ENCODE data around the gene CDCA5. TPM values are rescaled to one million over a fixed set of nuclear protein-coding genes. Genes with fewer than 3 reads are reported as not detected.
"Not testable (repeated sequence)": the region's sequence is repeated elsewhere in the genome, so short reads cannot be mapped to it uniquely, and the experiment has no call there.

The CDCA5 gene
- polyA plus RNA-seq, 6 donors from 2014 or later = 0.11 to 1.00 (median 0.47) TPM; not detected in 1

DNA sequence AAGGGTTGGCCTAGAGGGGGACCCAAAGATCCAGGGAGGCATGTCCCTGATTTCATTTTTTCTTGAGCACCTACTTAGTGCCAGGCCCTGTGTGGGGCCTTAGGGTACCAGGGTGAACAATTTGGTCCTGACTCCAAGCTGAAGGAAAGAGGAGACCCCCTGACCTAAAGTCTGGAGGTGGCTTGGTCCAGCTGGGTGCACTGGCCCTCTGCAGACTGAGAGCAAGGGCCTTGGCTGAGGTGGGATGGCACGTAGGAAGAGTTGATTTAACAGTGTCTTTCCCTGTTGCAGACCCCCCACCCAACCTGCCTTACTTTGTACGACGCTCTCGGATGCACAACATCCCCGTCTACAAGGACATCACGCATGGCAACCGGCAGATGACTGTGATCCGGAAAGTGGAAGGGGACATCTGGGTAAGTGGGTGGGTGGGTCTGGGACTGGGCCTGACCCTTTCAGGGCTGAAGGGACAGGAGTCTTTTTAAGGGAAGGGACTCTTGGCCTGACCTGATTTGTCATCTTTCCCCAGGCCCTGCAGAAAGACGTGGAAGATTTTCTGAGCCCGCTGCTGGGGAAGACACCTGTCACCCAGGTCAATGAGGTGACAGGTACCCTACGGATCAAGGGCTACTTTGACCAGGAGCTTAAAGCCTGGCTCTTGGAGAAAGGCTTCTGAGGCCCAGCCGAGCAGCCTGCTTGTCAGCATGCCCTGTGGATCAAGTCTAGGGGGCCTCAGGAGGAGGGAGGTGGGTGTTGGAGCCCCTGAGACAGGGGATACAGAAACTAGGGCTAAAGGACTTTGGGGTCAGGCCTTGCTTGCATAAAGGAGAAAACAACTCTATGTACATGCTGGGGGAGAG is 41.6 kb upstream of the CDCA5 start:
- Mint-ChIP-seq H3K4me3 (peak overlapping the region in 2 of 8 donors; percentile 51 to 79), H3K27ac (peak overlapping the region in 3 of 6 donors; percentile 24 to 51 (median 26)), H3K9me3 (no peaks in the 10 kb centered on the region), H3K4me1 (peaks cover 29 to 59% (median 52%) of the 10 kb centered on the region in 3 donors), H3K27me3 (no peaks in the 10 kb centered on the region), H3K36me3 (peaks cover 5 to 12% of the 10 kb centered on the region in 2 donors)
- DNase-seq = no peak
- no peak for ATAC-seq (ENCODE audit: low read depth in 2 of 2)

DNA sequence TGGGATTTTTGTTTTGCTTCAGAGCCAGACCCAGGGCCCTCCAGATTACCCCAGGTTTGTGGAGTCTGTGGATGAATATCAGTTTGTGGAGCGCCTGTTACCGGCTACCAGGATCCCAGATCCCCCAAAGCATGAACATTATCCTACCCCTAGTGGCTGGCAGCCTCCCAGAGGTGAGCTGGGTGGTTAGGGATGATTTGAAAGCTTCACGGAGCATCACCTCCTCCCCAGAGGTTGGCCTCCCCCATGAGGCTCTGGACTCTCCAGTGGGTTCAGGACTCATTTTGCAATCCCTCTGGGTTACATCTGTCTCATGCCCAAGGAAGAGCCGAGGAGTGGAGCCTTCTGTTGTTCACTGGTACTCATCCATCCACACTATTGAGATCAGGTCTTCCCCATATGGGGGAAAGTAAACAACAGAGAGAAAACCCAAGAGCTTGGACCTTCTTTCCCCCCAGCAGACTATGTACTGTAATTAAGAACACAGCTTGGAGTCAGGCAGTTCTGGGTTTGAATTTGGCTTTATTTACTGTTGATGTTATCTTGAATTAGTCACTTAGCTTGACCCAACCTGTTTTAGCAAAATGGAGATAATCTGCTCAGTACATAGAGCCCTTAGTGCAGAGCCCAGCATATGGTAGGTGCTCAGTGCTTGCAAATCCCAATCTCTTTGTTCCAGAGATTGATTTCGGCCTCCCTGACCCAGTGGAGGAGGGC is 40.8 kb upstream of the CDCA5 start:
- no peak for DNase-seq
- no peak for ATAC-seq (ENCODE audit: low read depth in 2 of 2)
- Mint-ChIP-seq H3K27me3 (no peaks in the 10 kb centered on the region), H3K9me3 (no peaks in the 10 kb centered on the region), H3K4me1 (peaks cover 22 to 59% (median 52%) of the 10 kb centered on the region in 3 donors), H3K4me3 (peak overlapping the region in 5 of 8 donors; percentile 22 to 79 (median 53)), H3K27ac (peak overlapping the region in 3 of 6 donors; percentile 9 to 56 (median 50)), H3K36me3 (peaks cover 5 to 12% of the 10 kb centered on the region in 2 donors)

DNA sequence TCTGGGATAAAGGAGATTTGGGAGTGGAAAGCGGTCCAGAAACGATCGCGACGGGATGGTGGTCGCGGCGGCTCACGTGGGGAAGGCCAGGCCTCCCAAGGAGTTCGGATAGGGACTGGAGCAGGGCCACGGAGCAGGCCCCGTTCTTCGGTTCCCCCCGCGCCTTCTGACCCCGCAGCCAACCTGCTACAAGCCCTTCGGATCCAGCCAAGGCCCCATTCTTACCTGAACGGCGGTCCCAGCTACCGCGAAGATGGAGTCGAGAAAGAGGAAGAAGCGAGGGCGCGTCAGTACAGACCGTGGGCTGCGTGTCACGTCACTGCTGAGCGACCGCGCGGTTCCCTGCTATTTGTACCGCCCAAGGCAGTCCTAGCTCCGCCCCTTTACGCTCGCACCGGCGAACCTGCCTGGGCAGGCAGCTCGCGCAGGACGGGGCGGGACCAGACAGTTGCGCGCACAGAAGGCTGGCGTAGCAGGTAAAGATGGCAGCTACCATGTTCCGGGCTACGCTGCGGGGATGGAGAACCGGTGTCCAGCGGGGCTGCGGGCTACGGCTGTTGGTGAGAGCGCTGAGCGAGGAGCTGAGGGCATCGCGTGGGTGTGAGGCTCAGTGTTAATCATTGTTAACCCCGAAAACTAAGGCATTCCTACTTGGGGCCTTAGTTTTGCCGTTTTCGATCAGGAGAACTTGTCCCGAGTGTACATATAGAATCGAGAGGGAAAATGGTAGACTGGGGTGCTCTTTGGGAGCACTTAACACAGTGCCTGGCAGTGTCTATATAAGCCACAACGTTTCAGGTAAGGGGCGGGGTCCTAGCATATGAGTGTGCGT is 38.2 kb upstream of the CDCA5 start, which contains the start of the genes FAU and MRPL49:
TSS of gene FAU (minus strand) at position 270 of the 832 bp plus-strand sequence. CDS start 321 bp downstream, outside the sequence.
TSS of gene MRPL49 (plus strand) at position 457 of the 832 bp plus-strand sequence. CDS start at position 483, 26 bp downstream.
- peak within 1 kb of the TSS; percentile 98 to 100 (median 99) for H3K27ac Mint-ChIP-seq
- H3K27me3 Mint-ChIP-seq = no peaks in the 10 kb centered on the region
- DNase-seq (peak; percentile 98), ATAC-seq (ENCODE audit: low read depth in 2 of 2) (peak; percentile 79)
- peaks cover 11 to 19% of the 10 kb centered on the region in 2 donors for H3K36me3 Mint-ChIP-seq
- H3K4me1 Mint-ChIP-seq = peaks cover 32 to 72% (median 65%) of the 10 kb centered on the region in 3 donors
- no peaks in the 10 kb centered on the region for H3K9me3 Mint-ChIP-seq
- H3K4me3 Mint-ChIP-seq = peak within 1 kb of the TSS; percentile 93 to 100 (median 100)

DNA sequence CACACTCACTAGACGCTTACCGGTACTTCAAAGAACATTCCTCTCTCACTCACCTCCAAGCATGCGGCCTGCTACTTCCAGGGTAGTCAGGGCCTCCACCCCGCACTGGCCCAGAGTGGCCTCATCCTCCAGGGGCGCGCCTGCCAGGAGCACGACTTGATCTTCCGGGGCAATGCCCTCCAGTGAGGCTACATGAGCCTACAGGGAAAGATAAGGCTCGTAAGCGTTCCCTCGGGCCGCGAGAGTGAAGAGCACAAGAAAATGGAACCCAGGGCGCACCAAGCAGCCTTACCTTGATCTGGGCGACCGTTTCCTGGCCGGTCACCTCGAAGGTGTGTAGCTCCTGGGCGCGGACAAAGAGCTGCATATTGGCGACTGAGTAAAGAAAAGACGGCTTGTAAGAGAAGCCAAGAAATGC is 37.6 kb upstream of the CDCA5 start:
- Mint-ChIP-seq H3K4me1 (peaks cover 32 to 73% (median 59%) of the 10 kb centered on the region in 3 donors), H3K27ac (peak overlapping the region; percentile 98 to 100 (median 99)), H3K9me3 (no peaks in the 10 kb centered on the region), H3K36me3 (peaks cover 11 to 19% of the 10 kb centered on the region in 2 donors), H3K4me3 (peak overlapping the region; percentile 93 to 100 (median 100)), H3K27me3 (no peaks in the 10 kb centered on the region)
- ATAC-seq (ENCODE audit: low read depth in 2 of 2) (no peak), DNase-seq (no peak)

DNA sequence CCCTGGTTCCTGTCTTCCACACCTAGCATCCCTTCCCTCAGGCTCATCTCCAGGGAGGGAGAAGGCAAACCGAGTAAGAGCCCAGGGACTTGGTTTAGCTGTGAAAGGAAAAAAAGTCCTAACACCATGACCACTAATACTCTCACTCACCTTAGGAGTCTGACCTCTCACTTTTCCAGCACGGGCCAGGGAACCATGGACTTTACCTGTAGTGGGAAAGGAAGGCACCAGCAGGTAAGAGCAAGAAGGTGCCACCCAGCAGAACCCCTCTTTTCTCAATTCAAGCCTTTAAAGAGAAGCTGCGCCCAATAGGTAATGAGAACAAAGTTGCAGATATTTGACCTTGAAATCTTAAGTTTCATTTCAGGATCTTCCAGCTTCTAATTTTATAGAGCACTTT is 37.0 kb upstream of the CDCA5 start:
- Mint-ChIP-seq H3K4me1 (peaks cover 32 to 76% (median 57%) of the 10 kb centered on the region in 3 donors), H3K27ac (peak overlapping the region; percentile 98 to 100 (median 99)), H3K36me3 (peaks cover 11 to 19% of the 10 kb centered on the region in 2 donors), H3K9me3 (no peaks in the 10 kb centered on the region), H3K27me3 (no peaks in the 10 kb centered on the region), H3K4me3 (peak overlapping the region; percentile 93 to 100 (median 100))
- DNase-seq (no peak), ATAC-seq (ENCODE audit: low read depth in 2 of 2) (no peak)

DNA sequence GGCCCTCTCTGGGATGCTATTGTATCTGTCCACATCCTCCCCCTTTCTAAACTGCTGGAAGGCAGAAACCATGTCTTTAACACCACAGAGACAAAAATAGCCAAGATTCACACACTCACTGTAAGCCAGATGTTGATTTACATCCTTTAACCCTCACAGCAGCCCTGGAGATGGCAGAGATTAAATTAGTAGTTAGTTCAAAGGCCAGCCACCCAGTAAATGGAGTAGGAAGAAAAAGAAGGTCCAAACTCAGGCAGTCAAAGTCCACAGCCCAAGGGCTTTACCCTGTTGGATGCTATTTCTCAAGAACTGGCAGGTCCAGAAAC is 35.8 kb upstream of the CDCA5 start:
- Mint-ChIP-seq H3K9me3 (no peaks in the 10 kb centered on the region), H3K27me3 (no peaks in the 10 kb centered on the region), H3K36me3 (peaks cover 11 to 19% of the 10 kb centered on the region in 2 donors), H3K27ac (peak overlapping the region in 5 of 6 donors; percentile 42 to 100 (median 88)), H3K4me3 (peak overlapping the region in 4 of 8 donors; percentile 51 to 100 (median 78)), H3K4me1 (peaks cover 32 to 82% (median 57%) of the 10 kb centered on the region in 3 donors)
- DNase-seq = no peak
- no peak for ATAC-seq (ENCODE audit: low read depth in 2 of 2)

DNA sequence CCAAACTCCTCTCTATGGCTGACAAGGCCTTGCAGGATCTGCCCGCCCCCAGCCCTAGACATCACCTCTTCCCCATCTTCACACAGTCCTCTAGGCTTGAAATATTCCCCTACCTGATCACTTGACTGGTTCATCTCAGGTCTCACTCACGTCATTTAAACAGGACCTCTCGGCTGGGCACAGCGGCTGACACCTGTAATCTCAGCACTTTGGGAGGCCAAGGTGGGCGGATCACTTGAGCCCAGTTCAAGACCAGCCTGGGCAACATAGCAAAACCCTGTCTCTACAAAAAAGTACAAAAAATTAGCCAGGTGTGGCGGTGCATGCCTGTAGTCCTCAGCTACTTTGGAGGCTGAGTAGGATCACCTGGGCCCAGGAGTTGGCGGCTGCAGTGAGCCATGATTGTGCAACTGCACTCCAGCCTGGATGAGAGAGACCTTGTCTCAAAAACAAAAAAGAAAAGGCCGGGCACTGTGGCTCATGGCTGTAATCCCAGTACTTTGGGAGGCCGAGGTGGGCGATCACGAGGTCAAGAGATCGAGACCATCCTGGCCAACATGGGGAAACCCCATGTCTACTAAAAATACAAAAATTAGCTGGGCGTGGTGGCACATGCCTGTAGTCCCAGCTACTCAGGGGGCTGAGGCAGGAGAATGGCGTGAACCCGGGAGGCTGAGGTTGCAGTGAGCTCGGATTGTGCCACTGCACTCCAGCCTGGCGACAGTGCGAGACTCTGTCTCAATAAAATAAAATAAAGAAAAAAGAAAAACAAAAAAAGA is 35.2 kb upstream of the CDCA5 start:
- Mint-ChIP-seq H3K4me1 (peaks cover 32 to 79% (median 57%) of the 10 kb centered on the region in 3 donors), H3K36me3 (peaks cover 11 to 19% of the 10 kb centered on the region in 2 donors)
- not testable (repeated sequence) for DNase-seq

DNA sequence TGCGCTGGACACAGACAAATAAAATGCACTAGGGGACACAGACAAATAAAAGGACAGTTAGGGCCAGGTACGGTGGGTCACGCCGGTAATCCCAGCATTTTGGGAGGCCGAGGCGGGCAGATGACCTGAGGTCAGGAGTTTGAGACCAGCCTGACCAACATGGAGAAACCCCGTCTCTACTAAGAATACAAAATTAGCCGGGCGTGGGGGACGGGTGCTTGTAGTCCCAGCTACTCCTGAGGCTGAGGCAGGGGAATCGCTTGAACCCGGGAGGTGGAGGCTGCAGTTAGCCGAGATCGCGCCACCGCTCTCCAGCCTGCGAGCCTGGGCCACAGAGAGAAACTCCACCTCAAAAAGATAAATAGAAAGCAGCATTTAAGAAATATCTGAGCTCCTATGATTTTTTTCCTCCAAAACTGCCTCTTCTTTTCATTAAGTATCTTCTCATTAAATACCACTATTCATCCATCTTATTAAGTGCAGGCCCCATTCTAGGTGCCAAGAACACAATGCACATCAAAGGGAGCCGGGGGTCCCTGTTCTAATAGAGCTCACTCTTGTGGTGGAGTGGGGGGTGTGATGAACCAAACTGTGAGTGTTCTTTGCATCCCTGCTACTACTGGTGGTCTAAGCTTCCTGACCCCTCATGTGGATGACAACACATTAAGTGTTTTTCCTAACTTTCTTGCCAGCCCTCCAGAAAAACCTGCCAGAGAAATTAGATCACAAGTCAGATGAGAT is 34.4 kb upstream of the CDCA5 start:
- Mint-ChIP-seq H3K4me3 (peak overlapping the region; percentile 82 to 96 (median 91)), H3K9me3 (no peaks in the 10 kb centered on the region), H3K27me3 (no peaks in the 10 kb centered on the region), H3K4me1 (peaks cover 34 to 83% (median 60%) of the 10 kb centered on the region in 3 donors), H3K36me3 (peaks cover 11 to 19% of the 10 kb centered on the region in 2 donors), H3K27ac (peak overlapping the region; percentile 95 to 100 (median 97))
- DNase-seq (no peak), ATAC-seq (ENCODE audit: low read depth in 2 of 2) (no peak)

More for the DNA sequence above, 35.2 kb upstream of the CDCA5 start:
- Mint-ChIP-seq H3K4me3 (peak overlapping the region in 5 of 8 donors; percentile 15 to 93 (median 63)), H3K27ac (peak overlapping the region in 4 of 6 donors; percentile 87 to 100 (median 94))
- H3K27me3 Mint-ChIP-seq; ATAC-seq (ENCODE audit: low read depth in 2 of 2); H3K9me3 Mint-ChIP-seq: not testable (repeated sequence)

DNA sequence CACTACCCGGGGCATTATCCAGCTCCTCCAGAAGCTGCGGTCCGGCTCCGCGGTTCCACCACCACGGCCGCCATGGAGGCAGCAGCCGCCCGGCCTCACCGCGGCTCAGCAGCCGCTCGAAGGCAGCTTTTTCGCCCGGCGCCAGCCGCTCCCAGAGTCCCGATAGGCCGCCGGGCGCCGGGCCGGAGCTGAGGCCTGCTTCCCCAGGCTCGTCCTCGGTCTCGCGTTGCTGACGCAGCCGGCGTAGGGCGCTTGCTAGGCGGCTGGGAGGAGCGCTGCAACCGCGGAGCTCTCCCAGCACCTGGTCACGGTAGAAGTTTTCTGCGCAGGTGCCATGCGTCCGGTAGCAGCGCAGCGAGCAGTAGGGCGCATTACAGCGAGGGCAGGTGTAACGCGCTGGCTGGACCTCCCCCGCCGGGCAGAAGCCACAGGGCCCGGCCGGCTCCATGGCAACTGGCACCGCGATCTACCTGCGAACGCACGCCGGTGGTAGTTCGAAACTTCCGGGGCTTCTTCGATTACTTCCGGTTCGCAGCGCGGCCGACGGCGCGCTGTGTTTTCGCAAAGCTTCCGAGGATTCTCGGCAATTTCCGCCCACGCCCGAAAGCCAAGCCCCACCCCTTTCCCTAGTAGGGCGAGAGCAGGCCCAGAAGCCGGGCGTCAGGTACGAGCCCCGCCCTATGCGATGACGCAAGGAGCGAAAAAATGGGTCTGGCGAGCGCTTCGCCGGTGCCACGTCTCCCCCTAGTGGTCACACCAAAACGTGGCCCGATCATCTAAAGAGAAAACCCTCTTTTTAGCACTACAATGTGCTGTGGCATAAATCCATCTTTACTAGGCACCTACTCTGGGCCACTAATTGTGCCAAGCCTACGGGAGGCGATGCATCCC is 33.6 kb upstream of the CDCA5 start, which contains the start of gene ZNHIT2:
TSS of gene ZNHIT2 (minus strand) at position 496 of the 891 bp plus-strand sequence. CDS start at position 448, 48 bp downstream.
- peaks cover 11 to 19% of the 10 kb centered on the region in 2 donors for H3K36me3 Mint-ChIP-seq
- ATAC-seq (ENCODE audit: low read depth in 2 of 2) (peak; percentile 60 to 68), DNase-seq (peak; percentile 100)
- H3K27me3 Mint-ChIP-seq = no peaks in the 10 kb centered on the region
- H3K9me3 Mint-ChIP-seq = no peaks in the 10 kb centered on the region
- H3K4me1 Mint-ChIP-seq = peaks cover 38 to 81% (median 57%) of the 10 kb centered on the region in 3 donors
- H3K4me3 Mint-ChIP-seq = peak within 1 kb of the TSS; percentile 82 to 96 (median 91)
- H3K27ac Mint-ChIP-seq = peak within 1 kb of the TSS; percentile 95 to 100 (median 97)

DNA sequence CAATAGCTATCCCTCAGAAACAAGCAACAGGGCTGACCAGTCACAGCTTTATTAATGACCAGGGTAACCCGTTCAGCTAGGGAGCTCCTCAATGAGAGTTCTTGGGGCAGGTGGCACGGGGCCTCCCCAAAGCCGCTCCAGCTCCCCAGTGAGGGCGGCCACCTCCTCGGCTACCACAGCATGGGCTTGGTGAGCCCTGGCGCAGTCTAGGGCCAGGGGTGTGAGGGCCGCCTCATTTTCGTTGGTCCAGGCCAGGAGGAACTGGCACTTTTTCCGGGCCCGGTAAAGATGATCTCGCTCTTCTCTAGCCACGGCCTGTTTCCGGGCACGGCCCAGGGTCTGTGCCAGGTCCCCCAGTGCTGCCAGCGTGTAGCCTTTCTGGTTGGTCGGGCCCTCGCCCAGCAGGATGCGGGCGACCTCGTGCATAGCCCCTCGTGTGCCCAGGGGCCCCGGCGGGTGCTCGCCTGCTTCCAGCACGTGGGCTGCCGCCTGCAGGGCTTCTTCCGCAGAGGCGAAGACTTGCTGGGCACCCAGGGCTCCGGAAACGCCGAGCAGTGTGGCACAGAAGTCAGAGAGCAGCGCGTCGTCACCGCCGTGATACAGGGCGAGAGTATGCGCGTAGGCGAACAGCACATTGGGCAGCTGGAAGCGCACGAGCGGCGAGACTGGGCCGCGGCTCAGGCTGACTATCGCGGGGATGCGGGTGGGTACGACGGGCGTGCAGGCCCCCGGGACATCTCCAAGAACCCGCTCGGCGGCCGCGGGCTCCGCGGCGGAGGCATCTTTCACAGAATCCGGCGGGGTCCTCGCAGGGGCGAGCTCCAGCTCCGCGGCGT is 32.7 kb upstream of the CDCA5 start:
- Mint-ChIP-seq H3K36me3 (peaks cover 11 to 13% of the 10 kb centered on the region in 2 donors), H3K27ac (peak overlapping the region; percentile 56 to 100 (median 82)), H3K9me3 (no peaks in the 10 kb centered on the region), H3K27me3 (no peaks in the 10 kb centered on the region), H3K4me3 (peak overlapping the region; percentile 79 to 94 (median 90)), H3K4me1 (peaks cover 37 to 78% (median 55%) of the 10 kb centered on the region in 3 donors)
- ATAC-seq (ENCODE audit: low read depth in 2 of 2) (no peak), DNase-seq (no peak)
